Measurements from ENCODE around the gene CLK4.
A peak's percentile ranks its signal among the peaks of the same experiment; 100 is the strongest.
"Not testable (repeated sequence)": the region's sequence is repeated elsewhere in the genome, so short reads cannot be mapped to it uniquely, and the experiment has no call there.

CLK4 gene

DNA sequence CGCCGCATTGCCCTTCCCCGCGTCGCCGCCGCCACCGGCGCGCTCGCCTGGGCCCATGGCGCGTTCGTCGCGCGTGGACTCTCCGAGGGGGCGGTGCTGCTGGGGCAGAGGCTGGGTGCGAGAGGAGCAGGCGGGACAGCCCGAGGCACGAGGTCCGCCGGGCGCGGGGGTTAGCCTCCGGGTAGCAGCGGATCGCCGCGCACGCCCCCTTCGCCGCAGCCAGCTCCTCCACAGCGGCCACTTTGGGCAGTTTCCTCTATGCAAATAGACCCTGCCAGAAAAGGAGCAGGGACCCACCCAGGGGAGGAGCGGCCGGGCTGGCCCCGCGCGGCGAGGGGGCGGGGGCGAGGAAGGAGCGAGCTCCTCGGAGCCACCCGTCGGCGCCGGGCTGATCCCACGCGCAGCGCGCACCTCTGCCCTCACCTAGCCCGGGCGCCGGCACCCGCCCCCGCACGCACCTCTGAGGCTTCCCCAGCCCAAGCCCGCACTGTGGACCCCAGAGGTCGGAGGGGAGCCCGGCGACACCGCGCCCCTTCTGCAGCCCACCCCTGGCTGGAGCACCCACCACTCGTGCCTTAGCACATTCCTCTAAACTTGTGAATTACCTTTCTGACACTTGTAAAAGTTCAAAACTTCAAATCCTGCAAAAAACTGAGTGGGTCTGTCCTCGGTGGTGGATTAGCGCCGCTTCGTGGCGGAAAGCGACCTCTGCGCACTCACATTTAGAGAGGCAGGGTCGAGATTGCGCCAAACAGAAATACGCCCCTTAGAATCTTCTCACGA is 36.5 kb downstream of the CLK4 start, which contains the start of gene COL23A1:
TSS of gene COL23A1 (minus strand) at position 253 of the 783 bp plus-strand sequence.
- DNase-seq (ENCODE audit: low spot score): peak; percentile 72
- in situ Hi-C loops (cut with MboI; ENCODE audit: low pct_unique_long_range_greater_than_20kb, low sequenced_read_pairs, unreplicated experiment): no loop called here
- peak; percentile 72 for TF ChIP-seq CTCF (IDR thresholded peaks at IDR 0.05; ENCODE audit: extremely low read depth, insufficient read depth, missing control alignments)

- DNase-seq (ENCODE audit: low spot score): peak; percentile 47
- peak; percentile 15 for TF ChIP-seq CTCF (IDR thresholded peaks at IDR 0.05; ENCODE audit: extremely low read depth, insufficient read depth, missing control alignments)
- in situ Hi-C loops (cut with MboI; ENCODE audit: low pct_unique_long_range_greater_than_20kb, low sequenced_read_pairs, unreplicated experiment): no loop called here
Observed at GRCh38 chr5:178589180-178590140, 37.4 kb downstream of the CLK4 start.

DNA sequence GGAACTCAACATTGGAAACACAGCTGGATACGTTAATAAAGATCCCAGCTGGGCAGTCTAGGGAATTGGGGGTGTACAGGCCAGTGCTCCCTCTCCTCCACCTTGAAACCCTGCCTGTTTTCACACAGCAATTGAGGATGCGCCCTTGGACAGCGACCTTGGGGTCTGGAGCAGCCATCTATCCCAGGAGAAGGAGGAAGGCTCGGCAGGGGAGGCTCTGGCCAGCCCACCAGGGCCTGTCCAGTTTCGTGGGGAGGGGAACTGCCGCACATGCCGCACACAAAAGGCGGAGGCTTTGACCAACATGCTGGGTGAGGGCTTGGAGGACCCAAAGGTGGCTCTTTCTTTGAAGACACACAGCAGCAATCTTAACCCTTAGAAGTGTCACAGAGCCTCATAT is 38.1 kb downstream of the CLK4 start:
- no peak for TF ChIP-seq CTCF (IDR thresholded peaks at IDR 0.05; ENCODE audit: extremely low read depth, insufficient read depth, missing control alignments)
- no peak for DNase-seq (ENCODE audit: low spot score)
- in situ Hi-C loops (cut with MboI; ENCODE audit: low pct_unique_long_range_greater_than_20kb, low sequenced_read_pairs, unreplicated experiment): no loop called here

- no peak for DNase-seq (ENCODE audit: low spot score)
- TF ChIP-seq CTCF (IDR thresholded peaks at IDR 0.05; ENCODE audit: extremely low read depth, insufficient read depth, missing control alignments): no peak
- in situ Hi-C loops (cut with MboI; ENCODE audit: low pct_unique_long_range_greater_than_20kb, low sequenced_read_pairs, unreplicated experiment): no loop called here
Observed at GRCh38 chr5:178587763-178588611, 38.9 kb downstream of the CLK4 start.

GRCh38 chr5:178586396-178586795 is 40.5 kb downstream of the CLK4 start:
- no peak for DNase-seq (ENCODE audit: low spot score)
- no peak for TF ChIP-seq CTCF (IDR thresholded peaks at IDR 0.05; ENCODE audit: extremely low read depth, insufficient read depth, missing control alignments)
- in situ Hi-C loops (cut with MboI; ENCODE audit: low pct_unique_long_range_greater_than_20kb, low sequenced_read_pairs, unreplicated experiment): no loop called here

DNA sequence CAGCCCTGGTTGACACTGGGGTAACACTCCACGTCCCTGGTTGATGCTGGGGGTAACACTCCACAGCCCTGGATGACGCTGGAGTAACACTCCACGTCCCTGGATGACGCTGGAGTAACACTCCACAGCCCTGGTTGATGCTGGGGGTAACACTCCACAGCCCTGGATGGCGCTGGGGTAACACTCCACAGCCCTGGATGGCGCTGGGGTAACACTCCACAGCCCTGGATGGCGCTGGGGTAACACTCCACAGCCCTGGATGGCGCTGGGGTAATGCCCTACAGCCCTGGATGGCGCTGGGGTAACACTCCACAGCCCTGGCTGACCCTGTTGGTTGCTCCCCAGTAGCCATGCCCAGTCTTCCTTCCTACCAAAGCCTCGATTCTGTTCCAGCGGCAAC is 41.4 kb downstream of the CLK4 start:
- DNase-seq (ENCODE audit: low spot score); in situ Hi-C loops (cut with MboI; ENCODE audit: low pct_unique_long_range_greater_than_20kb, low sequenced_read_pairs, unreplicated experiment): not testable (repeated sequence)

All from GM13977 (cell line).